Hepatocyte (in vitro differentiated cells): ENCODE measurements around the gene WDPCP.

Source experiments
- EZH2phosphoT487 ChIP-seq: fragments of 200-600 bp; sonication (generic); IDR thresholded peaks from one replicate; pipeline ENCODE4 v1.6.1; 2018; ENCODE audit warnings: antibody characterized with exemption, mild to moderate bottlenecking, low read depth, moderate library complexity; ENCODE audit not compliant: unreplicated experiment, severe bottlenecking
- TF ChIP-seq, protein P1 (sequence below): fragments of 200-600 bp; sonication (generic); IDR thresholded peaks from 2 replicates; pipeline ENCODE4 v1.5.1; 2016; ENCODE audit warnings: antibody characterized with exemption, mild to moderate bottlenecking; ENCODE audit not compliant: poor library complexity

DNA sequence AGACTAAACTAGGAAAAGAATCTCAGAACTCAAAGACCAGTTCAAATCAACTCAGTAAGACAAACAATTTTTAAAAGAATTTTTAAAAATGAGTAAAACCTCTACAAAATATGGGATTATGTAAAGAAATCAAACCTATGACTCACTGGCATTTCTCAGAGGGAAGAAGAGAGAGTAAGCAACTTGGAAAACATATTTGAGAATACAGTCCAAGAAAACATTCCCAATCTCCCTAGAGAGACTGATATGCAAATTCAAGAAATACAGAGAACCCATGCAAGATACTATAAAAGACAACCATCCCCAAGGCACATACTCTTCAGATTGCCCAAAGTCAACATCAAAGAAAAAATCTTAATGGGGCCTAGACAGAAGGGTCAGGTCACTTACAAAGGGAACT is 162.7 kb downstream of the WDPCP start:
- TF ChIP-seq, protein P1, sequence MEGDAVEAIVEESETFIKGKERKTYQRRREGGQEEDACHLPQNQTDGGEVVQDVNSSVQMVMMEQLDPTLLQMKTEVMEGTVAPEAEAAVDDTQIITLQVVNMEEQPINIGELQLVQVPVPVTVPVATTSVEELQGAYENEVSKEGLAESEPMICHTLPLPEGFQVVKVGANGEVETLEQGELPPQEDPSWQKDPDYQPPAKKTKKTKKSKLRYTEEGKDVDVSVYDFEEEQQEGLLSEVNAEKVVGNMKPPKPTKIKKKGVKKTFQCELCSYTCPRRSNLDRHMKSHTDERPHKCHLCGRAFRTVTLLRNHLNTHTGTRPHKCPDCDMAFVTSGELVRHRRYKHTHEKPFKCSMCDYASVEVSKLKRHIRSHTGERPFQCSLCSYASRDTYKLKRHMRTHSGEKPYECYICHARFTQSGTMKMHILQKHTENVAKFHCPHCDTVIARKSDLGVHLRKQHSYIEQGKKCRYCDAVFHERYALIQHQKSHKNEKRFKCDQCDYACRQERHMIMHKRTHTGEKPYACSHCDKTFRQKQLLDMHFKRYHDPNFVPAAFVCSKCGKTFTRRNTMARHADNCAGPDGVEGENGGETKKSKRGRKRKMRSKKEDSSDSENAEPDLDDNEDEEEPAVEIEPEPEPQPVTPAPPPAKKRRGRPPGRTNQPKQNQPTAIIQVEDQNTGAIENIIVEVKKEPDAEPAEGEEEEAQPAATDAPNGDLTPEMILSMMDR: no peak
- no peak for TF ChIP-seq EZH2phosphoT487
